K562 treated with DMSO at 1 percent for 12 hours (cell line): ENCODE measurements around the gene FKRP. TPM values are rescaled to one million over a fixed set of nuclear protein-coding genes. Genes with fewer than 3 reads are reported as not detected.

Source experiments
- total RNA-seq: library from RNA; unstranded; fragments of 300-600 nt; gene quantifications from 2 replicates; pipeline ENCODE4 v1.2.3, GENCODE V29; 2022; ENCODE audit not compliant: insufficient read depth

Gene FKRP
- 31.3 and 59.8 TPM in 2 replicates for total RNA-seq

GRCh38 chr19:46745521-46746280 is at the start of gene FKRP:
Gene FKRP, plus strand, starts transcription at chr19:46746057. Its CDS starts 9,394 bp downstream, at chr19:46755451.

GRCh38 chr19:46717034-46717715 is 28.7 kb upstream of the FKRP start, which contains the start of gene PRKD2:
Gene PRKD2, minus strand, starts transcription at chr19:46717114. Its CDS starts 744 bp downstream, at chr19:46716370.

GRCh38 chr19:46746281-46747057 is 612 bp downstream of the FKRP start, which contains the start of gene STRN4:
Gene STRN4, minus strand, starts transcription at chr19:46746450. Its CDS starts 20 bp downstream, at chr19:46746430.

GRCh38 chr19:46788262-46788967 is 42.6 kb downstream of the FKRP start, which contains the start of gene SLC1A5:
Gene SLC1A5, minus strand, starts transcription at chr19:46788594. Its CDS starts 629 bp downstream, at chr19:46787965.

Other genes starting within 250 kb of the FKRP start
- 232 and 346 TPM in 2 replicates for gene CALM3, start 144.7 kb upstream of the FKRP start, total RNA-seq
- not detected in 2 replicates for gene PTGIR, start 121.0 kb upstream of the FKRP start, total RNA-seq
- gene GNG8, start 109.9 kb upstream of the FKRP start, total RNA-seq = not detected in 2 replicates
- gene DACT3, start 84.9 kb upstream of the FKRP start, total RNA-seq = 1.9 and 2.8 TPM in 2 replicates
- gene PRKD2, start 28.9 kb upstream of the FKRP start, total RNA-seq = 41.6 and 57.2 TPM in 2 replicates
- gene STRN4, start 393 bp downstream of the FKRP start, total RNA-seq = 66.0 and 88.6 TPM in 2 replicates
- gene SLC1A5, start 42.5 kb downstream of the FKRP start, total RNA-seq = 399 and 497 TPM in 2 replicates
- 377 and 597 TPM in 2 replicates for gene AP2S1, start 104.8 kb downstream of the FKRP start, total RNA-seq
- 10.2 and 38.2 TPM in 2 replicates for gene ARHGAP35, start 114.9 kb downstream of the FKRP start, total RNA-seq